ENCODE results near the gene CAV1.

Gene CAV1

GRCh38 chr7:116598861-116599260 is 74.0 kb downstream of the CAV1 start:
- H3K4me3 ChIP-seq (ENCODE audit: low read depth, low read length) = no peak overlapping the region

- H3K4me3 ChIP-seq (ENCODE audit: low read depth, low read length) = no peak overlapping the region
Measured at GRCh38 chr7:116601426-116601825, 76.6 kb downstream of the CAV1 start.

GRCh38 chr7:116607299-116607698 is 82.5 kb downstream of the CAV1 start:
- no peak overlapping the region for H3K4me3 ChIP-seq (ENCODE audit: low read depth, low read length)

- H3K4me3 ChIP-seq (ENCODE audit: low read depth, low read length) = no peak overlapping the region
Measured at GRCh38 chr7:116610210-116610609, 85.4 kb downstream of the CAV1 start.

- no peak overlapping the region for H3K4me3 ChIP-seq (ENCODE audit: low read depth, low read length)
Measured at GRCh38 chr7:116610721-116611120, 85.9 kb downstream of the CAV1 start.

All from iPS-11a (cell line).